ENCODE measurements around the gene PTPRE. TPM values are rescaled to one million over a fixed set of nuclear protein-coding genes. Genes with fewer than 3 reads are reported as not detected.

The PTPRE gene
- polyA plus RNA-seq, 5 donors, result 7.2 to 10.1 (median 7.6) TPM

GRCh38 chr10:127925471-127926207, 18.7 kb downstream of the PTPRE start:
- no peak for DNase-seq

- DNase-seq, result no peak
Measured at GRCh38 chr10:127926455-127926854, 19.6 kb downstream of the PTPRE start.

GRCh38 chr10:127928021-127928806, 21.3 kb downstream of the PTPRE start:
- no peak for DNase-seq

- DNase-seq, result no peak
Measured at GRCh38 chr10:127932521-127933270, 25.8 kb downstream of the PTPRE start.

- no peak for DNase-seq
Measured at GRCh38 chr10:127933271-127933670, 26.4 kb downstream of the PTPRE start.

GRCh38 chr10:127934383-127934782, 27.5 kb downstream of the PTPRE start:
- no peak for DNase-seq

- DNase-seq, result no peak
Measured at GRCh38 chr10:127935071-127935561, 28.2 kb downstream of the PTPRE start.

- DNase-seq, result no peak
Measured at GRCh38 chr10:127937069-127937468, 30.2 kb downstream of the PTPRE start.

GRCh38 chr10:127937915-127938463, 31.1 kb downstream of the PTPRE start:
- no peak for DNase-seq

- no peak for DNase-seq
Measured at GRCh38 chr10:127939786-127940330, 33.0 kb downstream of the PTPRE start.

- no peak for DNase-seq
Measured at GRCh38 chr10:127940866-127941640, 34.1 kb downstream of the PTPRE start.

GRCh38 chr10:127942811-127943210, 35.9 kb downstream of the PTPRE start:
- no peak for DNase-seq

- DNase-seq, result no peak
Measured at GRCh38 chr10:127943336-127943910, 36.5 kb downstream of the PTPRE start.

- DNase-seq, result no peak
Measured at GRCh38 chr10:127944256-127944655, 37.4 kb downstream of the PTPRE start.

- DNase-seq, result no peak
Measured at GRCh38 chr10:127945341-127945758, 38.4 kb downstream of the PTPRE start.

- no peak for DNase-seq
Measured at GRCh38 chr10:127945948-127946711, 39.2 kb downstream of the PTPRE start.

- DNase-seq, result no peak
Measured at GRCh38 chr10:127947211-127947610, 40.3 kb downstream of the PTPRE start.

GRCh38 chr10:127948791-127949190, 41.9 kb downstream of the PTPRE start:
- no peak for DNase-seq

GRCh38 chr10:127949831-127950230, 42.9 kb downstream of the PTPRE start:
- DNase-seq, result no peak

Data from right lung (tissue), 5 donors.